ENCODE measurements around the gene OR4K14. TPM values are rescaled to one million over a fixed set of nuclear protein-coding genes. Genes with fewer than 3 reads are reported as not detected.

Gene OR4K14
- total RNA-seq = not detected

- no peak within 1 kb of the TSS for H3K27ac ChIP-seq
- no peak for TF ChIP-seq POLR2AphosphoS5 (IDR thresholded peaks at IDR 0.05)
- TF ChIP-seq CTCF (IDR thresholded peaks at IDR 0.05) = no peak
- no peak for TF ChIP-seq POLR2A (IDR thresholded peaks at IDR 0.05)
- H3K27me3 ChIP-seq (replicated peaks; ENCODE audit: insufficient read depth) = no peaks in the 10 kb centered on the region
- H3K36me3 ChIP-seq = no peaks in the 10 kb centered on the region
- DNase-seq (ENCODE audit: low spot score) = no peak
- no peaks in the 10 kb centered on the region for H3K9me3 ChIP-seq
- WGBS = 65% methylated on average over 2 of the region's 2 CpGs
- H3K4me1 ChIP-seq (replicated peaks) = no peaks in the 10 kb centered on the region
- intact Hi-C loops (cut with DNase I) = no loop called here
- no peak within 1 kb of the TSS for H3K4me3 ChIP-seq
Measured at GRCh38 chr14:20019257-20019865, at the start of gene OR4K14. TSS of gene OR4K14 (minus strand) at chr14:20019307. CDS start at chr14:20015193, 4,114 bp downstream.

GRCh38 chr14:20059745-20060144, 40.6 kb upstream of the OR4K14 start, which contains the start of gene OR4L1:
TSS of gene OR4L1 (plus strand) at chr14:20060045. CDS start at chr14:20060045, 0 bp downstream.
- H3K4me3 ChIP-seq = no peak within 1 kb of the TSS
- no peaks in the 10 kb centered on the region for H3K36me3 ChIP-seq
- TF ChIP-seq CTCF (IDR thresholded peaks at IDR 0.05) (no peak), POLR2A (IDR thresholded peaks at IDR 0.05) (no peak), POLR2AphosphoS5 (IDR thresholded peaks at IDR 0.05) (no peak)
- intact Hi-C loops (cut with DNase I) = no loop called here
- H3K27ac ChIP-seq = no peak within 1 kb of the TSS
- no peaks in the 10 kb centered on the region for H3K4me1 ChIP-seq (replicated peaks)
- DNase-seq (ENCODE audit: low spot score) = no peak
- H3K9me3 ChIP-seq = no peaks in the 10 kb centered on the region
- no peaks in the 10 kb centered on the region for H3K27me3 ChIP-seq (replicated peaks; ENCODE audit: insufficient read depth)
- WGBS = 68% methylated on average over 2 of the region's 2 CpGs

- H3K4me3 ChIP-seq = no peak overlapping the region
- no peak for DNase-seq (ENCODE audit: low spot score)
- H3K27me3 ChIP-seq (replicated peaks; ENCODE audit: insufficient read depth) = no peaks in the 10 kb centered on the region
- no peaks in the 10 kb centered on the region for H3K4me1 ChIP-seq (replicated peaks)
- no peaks in the 10 kb centered on the region for H3K9me3 ChIP-seq
- no peak overlapping the region for H3K27ac ChIP-seq
- 82% methylated on average over 1 of the region's 1 CpG for WGBS
- TF ChIP-seq POLR2AphosphoS5 (IDR thresholded peaks at IDR 0.05) (no peak), CTCF (IDR thresholded peaks at IDR 0.05) (no peak), POLR2A (IDR thresholded peaks at IDR 0.05) (no peak)
- no peaks in the 10 kb centered on the region for H3K36me3 ChIP-seq
- intact Hi-C loops (cut with DNase I) = no loop called here
Measured at GRCh38 chr14:20048202-20048601, 29.1 kb upstream of the OR4K14 start.

GRCh38 chr14:20044243-20044642, 25.1 kb upstream of the OR4K14 start:
- intact Hi-C loops (cut with DNase I) = no loop called here
- no peak for TF ChIP-seq POLR2AphosphoS5 (IDR thresholded peaks at IDR 0.05)
- TF ChIP-seq CTCF (IDR thresholded peaks at IDR 0.05) = no peak
- TF ChIP-seq POLR2A (IDR thresholded peaks at IDR 0.05) = no peak
- 84% methylated on average over 5 of the region's 5 CpGs for WGBS
- H3K4me1 ChIP-seq (replicated peaks) = no peaks in the 10 kb centered on the region
- no peaks in the 10 kb centered on the region for H3K27me3 ChIP-seq (replicated peaks; ENCODE audit: insufficient read depth)
- no peak for DNase-seq (ENCODE audit: low spot score)
- no peak overlapping the region for H3K27ac ChIP-seq
- H3K9me3 ChIP-seq = no peaks in the 10 kb centered on the region
- no peaks in the 10 kb centered on the region for H3K36me3 ChIP-seq
- no peak overlapping the region for H3K4me3 ChIP-seq

- H3K36me3 ChIP-seq = no peaks in the 10 kb centered on the region
- no peak for DNase-seq (ENCODE audit: low spot score)
- H3K27ac ChIP-seq = no peak within 1 kb of the TSS
- no peak for TF ChIP-seq POLR2A (IDR thresholded peaks at IDR 0.05)
- TF ChIP-seq POLR2AphosphoS5 (IDR thresholded peaks at IDR 0.05) = no peak
- TF ChIP-seq CTCF (IDR thresholded peaks at IDR 0.05) = no peak
- no peaks in the 10 kb centered on the region for H3K9me3 ChIP-seq
- H3K4me3 ChIP-seq = no peak within 1 kb of the TSS
- WGBS = 85% methylated on average over 4 of the region's 4 CpGs
- no peaks in the 10 kb centered on the region for H3K27me3 ChIP-seq (replicated peaks; ENCODE audit: insufficient read depth)
- intact Hi-C loops (cut with DNase I) = no loop called here
- H3K4me1 ChIP-seq (replicated peaks) = no peaks in the 10 kb centered on the region
Measured at GRCh38 chr14:20035938-20036337, 16.8 kb upstream of the OR4K14 start, which contains the start of gene OR4K13. TSS of gene OR4K13 (minus strand) at chr14:20036038. CDS start at chr14:20034758, 1,280 bp downstream.

All from prostate gland (tissue), 2 donors.